Adrenal gland (tissue), 5 donors: ENCODE data around the gene PRKG1.

Experiments used
- CTCF ChIP-seq, 6 experiments: fragments of 450-650 bp in 4 of 6; fragments of 200-600 bp in 2 of 6; sonication (generic) in 1 of 6; IDR thresholded peaks; 1 replicate in 5 of 6; 2 replicates in 1 of 6; pipeline versions ENCODE4 v1.5.1 to v1.8.0; 2016 to 2021; ENCODE audit warnings: antibody characterized with exemption in 6 of 6, mild to moderate bottlenecking in 2 of 6, moderate library complexity in 1 of 6
- POLR2A ChIP-seq, 2 donors: fragments of 450-650 bp; IDR thresholded peaks; one replicate each; pipeline ENCODE4 v1.6.1; 2017; ENCODE audit warnings: antibody characterized with exemption in 2 of 2, mild to moderate bottlenecking in 2 of 2, moderate library complexity in 1 of 2
- donor health status: DM: no; HTN: no; CAD: no.

GRCh38 chr10:52220947-52221346 is 1146.7 kb downstream of the PRKG1 start:
- TF ChIP-seq CTCF (IDR thresholded peaks at IDR 0.05) (no peak), POLR2A (IDR thresholded peaks at IDR 0.05) (no peak)
